Measurements from ENCODE around the gene RNF40.
"Not testable (repeated sequence)": the region's sequence is repeated elsewhere in the genome, so short reads cannot be mapped to it uniquely, and the experiment has no call there.

RNF40 gene

GRCh38 chr16:30813821-30814189 is 51.7 kb downstream of the RNF40 start:
- DNase-seq (ENCODE audit: low spot score): no peak

GRCh38 chr16:30816769-30817168 is 54.6 kb downstream of the RNF40 start:
- no peak for DNase-seq (ENCODE audit: low spot score)

- DNase-seq (ENCODE audit: low spot score): no peak
These were observed 58.9 kb downstream of the RNF40 start for GRCh38 chr16:30820952-30821421.

- DNase-seq (ENCODE audit: low spot score): not testable (repeated sequence)
These were observed 59.3 kb downstream of the RNF40 start for GRCh38 chr16:30821441-30821840.

- no peak for DNase-seq (ENCODE audit: low spot score)
These were observed 59.8 kb downstream of the RNF40 start for GRCh38 chr16:30821891-30822290.

Small RNA genes lying within 50 kb of the gene (small RNA-seq; reads per million reads assigned to genes)
- gene RF00017: 0 reads per million in 2 experiments

Measured in SK-N-DZ (cell line).